Tibial artery (tissue), 4 donors: ENCODE data around the gene CSTF2T.

ENCODE experiments used
- DNase-seq, 2 donors: peaks; one replicate each; pipeline ENCODE4 v3.0.0-alpha.2; 2019
- H3K27ac ChIP-seq, 2 donors: fragments of 200-600 bp; sonication (generic) in 1 of 2; 1 replicate in 1 of 2; 2 replicates in 1 of 2; pipeline ENCODE4 v1.5.1; 2018 to 2019; ENCODE audit warnings: mild to moderate bottlenecking in 1 of 2
- H3K27me3 ChIP-seq, 2 donors: fragments of 200-600 bp; sonication (generic) in 1 of 2; one replicate each; pipeline versions ENCODE4 v1.5.1 to v1.6.0; 2016 to 2019
- H3K36me3 ChIP-seq, 3 donors: fragments of 200-600 bp; sonication (generic) in 2 of 3; one replicate each; pipeline ENCODE4 v1.5.1; 2016 to 2019; ENCODE audit warnings: mild to moderate bottlenecking in 2 of 3
- H3K4me1 ChIP-seq, 4 donors: fragments of 200-600 bp; sonication (generic) in 2 of 4; 1 replicate in 3 of 4; 2 replicates in 1 of 4; pipeline ENCODE4 v1.5.1; 2016 to 2019
- H3K4me3 ChIP-seq, 2 donors: fragments of 200-600 bp; sonication (generic) in 1 of 2; 1 replicate in 1 of 2; 2 replicates in 1 of 2; pipeline ENCODE4 v1.5.1; 2018 to 2019; ENCODE audit warnings: mild to moderate bottlenecking in 2 of 2
- H3K9me3 ChIP-seq, 3 donors: fragments of 200-600 bp; sonication (generic) in 1 of 3; one replicate each; pipeline ENCODE4 v1.5.1; 2016 to 2019
- intact Hi-C: fragments of 100-400 bp; cut with DNase I; formaldehyde crosslinking; loops from one replicate; pipeline ENCODE4 v1.15.0; 2023; ENCODE audit warnings: low total_unique reads
- TF ChIP-seq, protein P1 (sequence below), 2 experiments: fragments of 200-600 bp in 1 of 2; fragments of 450-650 bp in 1 of 2; IDR thresholded peaks; one replicate each; pipeline ENCODE4 v1.5.1; 2017 to 2019; ENCODE audit warnings: antibody characterized with exemption in 2 of 2, mild to moderate bottlenecking in 1 of 2, moderate library complexity in 1 of 2

CSTF2T gene

DNA sequence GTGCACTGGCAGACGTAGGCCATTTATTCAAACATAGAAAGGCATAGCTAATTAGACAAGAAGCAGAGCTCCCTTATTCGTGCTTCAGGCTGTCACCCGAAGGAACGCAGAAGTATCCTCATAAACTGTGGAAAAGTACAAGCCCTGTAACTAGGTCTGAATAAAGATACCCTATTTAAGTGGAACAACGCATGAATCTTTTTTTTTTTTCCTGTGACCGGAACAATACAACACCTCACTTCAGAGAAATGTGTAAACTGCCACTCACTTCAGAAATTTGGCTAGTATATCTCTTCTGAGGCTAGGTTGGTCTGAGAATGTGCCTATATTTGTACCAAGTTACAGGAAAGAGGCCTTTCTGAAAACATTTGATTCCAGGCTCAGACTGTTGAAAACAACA, 8.0 kb upstream of the CSTF2T start:
- no peak overlapping the region for H3K4me3 ChIP-seq
- no peaks in the 10 kb centered on the region for H3K36me3 ChIP-seq
- H3K9me3 ChIP-seq = no peaks in the 10 kb centered on the region
- peaks cover 0 to 74% (median 28%) of the 10 kb centered on the region in 4 donors for H3K4me1 ChIP-seq
- intact Hi-C loops = no loop called here
- TF ChIP-seq, protein P1, sequence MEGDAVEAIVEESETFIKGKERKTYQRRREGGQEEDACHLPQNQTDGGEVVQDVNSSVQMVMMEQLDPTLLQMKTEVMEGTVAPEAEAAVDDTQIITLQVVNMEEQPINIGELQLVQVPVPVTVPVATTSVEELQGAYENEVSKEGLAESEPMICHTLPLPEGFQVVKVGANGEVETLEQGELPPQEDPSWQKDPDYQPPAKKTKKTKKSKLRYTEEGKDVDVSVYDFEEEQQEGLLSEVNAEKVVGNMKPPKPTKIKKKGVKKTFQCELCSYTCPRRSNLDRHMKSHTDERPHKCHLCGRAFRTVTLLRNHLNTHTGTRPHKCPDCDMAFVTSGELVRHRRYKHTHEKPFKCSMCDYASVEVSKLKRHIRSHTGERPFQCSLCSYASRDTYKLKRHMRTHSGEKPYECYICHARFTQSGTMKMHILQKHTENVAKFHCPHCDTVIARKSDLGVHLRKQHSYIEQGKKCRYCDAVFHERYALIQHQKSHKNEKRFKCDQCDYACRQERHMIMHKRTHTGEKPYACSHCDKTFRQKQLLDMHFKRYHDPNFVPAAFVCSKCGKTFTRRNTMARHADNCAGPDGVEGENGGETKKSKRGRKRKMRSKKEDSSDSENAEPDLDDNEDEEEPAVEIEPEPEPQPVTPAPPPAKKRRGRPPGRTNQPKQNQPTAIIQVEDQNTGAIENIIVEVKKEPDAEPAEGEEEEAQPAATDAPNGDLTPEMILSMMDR (IDR thresholded peaks at IDR 0.05) = no peak
- H3K27ac ChIP-seq = peak overlapping the region; percentile 72 to 73
- DNase-seq = no peak
- no peaks in the 10 kb centered on the region for H3K27me3 ChIP-seq

DNA sequence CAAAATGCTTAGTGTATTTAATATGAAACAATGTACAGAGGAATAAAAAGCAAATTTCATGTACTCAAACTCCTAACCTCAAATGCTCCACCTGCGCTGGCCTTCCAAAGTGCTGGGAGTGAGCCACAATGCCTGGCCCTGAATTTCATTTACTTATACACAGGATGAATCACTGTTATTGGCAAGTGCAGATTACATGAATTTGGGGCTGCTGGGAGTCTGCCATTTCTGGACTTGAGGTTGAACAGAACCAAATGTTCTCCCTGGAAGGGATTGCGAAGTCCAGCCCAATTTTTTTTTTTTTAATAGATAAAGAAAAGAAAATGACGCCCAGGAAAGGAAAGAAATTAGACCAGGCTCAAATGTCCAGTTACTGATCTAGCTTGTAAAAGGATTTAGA, 6.8 kb upstream of the CSTF2T start:
- H3K36me3 ChIP-seq = no peaks in the 10 kb centered on the region
- intact Hi-C loops = no loop called here
- no peak overlapping the region for H3K4me3 ChIP-seq
- H3K27ac ChIP-seq = peak overlapping the region; percentile 72 to 73
- TF ChIP-seq, protein P1 (IDR thresholded peaks at IDR 0.05) = no peak
- DNase-seq = peak; percentile 95
- H3K9me3 ChIP-seq = no peaks in the 10 kb centered on the region
- no peaks in the 10 kb centered on the region for H3K27me3 ChIP-seq
- peaks cover 0 to 73% (median 28%) of the 10 kb centered on the region in 4 donors for H3K4me1 ChIP-seq

DNA sequence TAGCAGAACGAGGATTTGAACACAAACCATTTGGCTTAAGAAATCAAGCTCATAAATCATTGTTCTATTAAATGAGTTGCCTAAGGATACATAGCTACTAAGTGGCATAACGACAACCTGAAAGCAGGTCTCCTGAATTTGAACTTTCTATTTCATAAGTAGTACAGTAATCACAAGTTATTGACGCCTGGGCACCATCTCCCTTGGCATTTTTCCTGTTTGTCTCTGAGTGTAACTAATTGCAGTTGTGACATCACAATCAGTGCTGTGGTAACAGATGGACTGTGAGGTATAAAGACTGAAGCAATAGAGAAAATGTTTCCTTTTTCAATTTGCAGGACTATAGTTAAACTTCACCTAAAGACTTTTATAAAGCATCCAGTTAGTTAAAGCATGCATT, 6.4 kb upstream of the CSTF2T start:
- Histone ChIP-seq H3K9me3 (no peaks in the 10 kb centered on the region), H3K27ac (peak overlapping the region; percentile 29 to 48), H3K36me3 (no peaks in the 10 kb centered on the region), H3K4me3 (no peak overlapping the region), H3K27me3 (no peaks in the 10 kb centered on the region), H3K4me1 (peaks cover 0 to 75% (median 28%) of the 10 kb centered on the region in 4 donors)
- TF ChIP-seq, protein P1 (IDR thresholded peaks at IDR 0.05) = no peak
- intact Hi-C loops = no loop called here
- DNase-seq = no peak

DNA sequence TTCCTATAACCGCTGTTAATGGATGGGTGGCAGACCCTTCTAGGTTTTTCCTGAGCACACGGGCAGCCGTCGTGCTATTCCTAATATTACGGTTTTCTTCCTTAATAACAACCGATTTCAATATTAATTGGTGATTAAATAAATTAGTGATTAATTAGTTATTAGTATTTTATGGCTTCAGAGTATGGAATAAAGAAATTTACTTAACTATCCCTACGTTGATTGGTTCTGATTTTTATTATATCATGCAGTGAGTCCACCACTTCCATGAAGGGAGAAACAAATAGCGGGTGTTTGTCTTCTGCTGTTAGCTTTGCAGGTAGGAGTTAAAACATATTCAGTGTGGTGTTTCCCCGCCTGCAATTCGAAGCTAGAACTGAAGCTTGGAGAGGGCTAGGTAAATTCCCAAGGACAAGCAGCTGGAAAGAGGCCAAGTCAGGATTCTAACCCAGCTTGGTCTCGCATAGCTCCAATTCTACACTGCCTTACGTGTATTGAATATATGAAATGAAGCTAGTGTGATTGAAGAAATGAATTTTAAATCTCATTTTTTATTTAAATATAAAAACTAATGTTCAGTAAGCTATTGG, 928 bp upstream of the CSTF2T start:
- Histone ChIP-seq H3K27ac (peak overlapping the region; percentile 78 to 87), H3K27me3 (no peaks in the 10 kb centered on the region), H3K4me1 (peaks cover 0 to 69% (median 27%) of the 10 kb centered on the region in 4 donors), H3K4me3 (peak overlapping the region; percentile 64 to 73), H3K36me3 (peaks cover 0 to 5% (median 0%) of the 10 kb centered on the region in 3 donors), H3K9me3 (no peaks in the 10 kb centered on the region)
- intact Hi-C loops = no loop called here
- TF ChIP-seq, protein P1 (IDR thresholded peaks at IDR 0.05) = no peak
- DNase-seq = peak in 1 of 2 donors; percentile 67

DNA sequence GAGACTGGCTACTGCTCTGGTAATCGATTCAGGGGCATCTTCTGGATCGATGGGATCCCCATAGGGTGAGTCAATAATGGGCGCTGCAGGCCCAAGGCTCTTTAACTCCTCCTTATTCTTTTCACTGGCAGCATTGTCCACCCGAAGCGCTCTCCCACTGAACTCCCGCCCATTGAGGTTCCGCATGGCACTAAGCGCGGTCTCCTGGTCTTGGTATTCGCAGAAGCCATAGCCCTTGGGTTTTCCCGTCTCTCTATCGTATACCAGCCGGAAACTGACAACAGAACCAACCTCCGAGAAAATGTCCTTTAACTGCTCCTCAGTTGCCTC, 285 bp downstream of the CSTF2T start:
- H3K4me1 ChIP-seq = peaks cover 0 to 76% (median 27%) of the 10 kb centered on the region in 4 donors
- intact Hi-C loops = no loop called here
- H3K4me3 ChIP-seq = peak overlapping the region; percentile 64 to 73
- no peaks in the 10 kb centered on the region for H3K27me3 ChIP-seq
- H3K36me3 ChIP-seq = peaks cover 0 to 5% (median 0%) of the 10 kb centered on the region in 3 donors
- H3K27ac ChIP-seq = peak overlapping the region; percentile 78 to 87
- H3K9me3 ChIP-seq = no peaks in the 10 kb centered on the region
- TF ChIP-seq, protein P1 (IDR thresholded peaks at IDR 0.05) = no peak
- no peak for DNase-seq
